GM19099 (cell line): ENCODE measurements around the gene DDX25.

ENCODE experiments used
- POLR2A ChIP-seq: IDR thresholded peaks from 3 replicates; pipeline ENCODE4 v1.6.1; 2011; ENCODE audit warnings: low read depth; ENCODE audit not compliant: insufficient read length; ENCODE audit errors: extremely low read depth

Gene DDX25

GRCh38 chr11:125943661-125944349 lies 39.5 kb downstream of the DDX25 start:
- no peak for TF ChIP-seq POLR2A

GRCh38 chr11:125944350-125945010 lies 40.2 kb downstream of the DDX25 start:
- TF ChIP-seq POLR2A: no peak

GRCh38 chr11:125945011-125945796 lies 40.9 kb downstream of the DDX25 start:
- no peak for TF ChIP-seq POLR2A

- no peak for TF ChIP-seq POLR2A
These were observed 41.7 kb downstream of the DDX25 start, which contains the start of gene VSIG10L2 for GRCh38 chr11:125945797-125946520. TSS of gene VSIG10L2 (plus strand) at chr11:125946044. CDS start at chr11:125946056, 12 bp downstream.

- no peak for TF ChIP-seq POLR2A
These were observed 42.6 kb downstream of the DDX25 start for GRCh38 chr11:125946712-125947418.

GRCh38 chr11:125947419-125948277 lies 43.3 kb downstream of the DDX25 start:
- no peak for TF ChIP-seq POLR2A

GRCh38 chr11:125948278-125949051 lies 44.2 kb downstream of the DDX25 start:
- no peak for TF ChIP-seq POLR2A

GRCh38 chr11:125949271-125950177 lies 45.2 kb downstream of the DDX25 start:
- TF ChIP-seq POLR2A: no peak

- TF ChIP-seq POLR2A: no peak
These were observed 45.8 kb downstream of the DDX25 start for GRCh38 chr11:125950178-125950490.

GRCh38 chr11:125950696-125951651 lies 46.7 kb downstream of the DDX25 start:
- TF ChIP-seq POLR2A: no peak

GRCh38 chr11:125951731-125952130 lies 47.4 kb downstream of the DDX25 start:
- TF ChIP-seq POLR2A: no peak
